Skin of body (tissue), 2 donors: ENCODE data around the gene WDCP. TPM values are rescaled to one million over a fixed set of nuclear protein-coding genes. Genes with fewer than 3 reads are reported as not detected.
"Not testable (repeated sequence)": the region's sequence is repeated elsewhere in the genome, so short reads cannot be mapped to it uniquely, and the experiment has no call there.

Experiments
- DNase-seq: peaks from one replicate; lab custom pipeline; 2025; lab: John Stamatoyannopoulos, UW
- total RNA-seq: library from RNA; depleted of rRNA; stranded (reverse); fragments of >200 nt; gene quantifications from one replicate; pipeline ENCODE4 v1.2.3, GENCODE V29; 2014

WDCP gene
- total RNA-seq, 1 donor from 2014 or later, result 7.1 TPM

GRCh38 chr2:24058564-24059271, 11.5 kb upstream of the WDCP start:
- DNase-seq, result no peak

GRCh38 chr2:24055750-24056149, 8.6 kb upstream of the WDCP start:
- no peak for DNase-seq

- DNase-seq, result no peak
Observed at GRCh38 chr2:24054366-24055010, 7.3 kb upstream of the WDCP start.

- DNase-seq, result no peak
Observed at GRCh38 chr2:24052951-24053350, 5.8 kb upstream of the WDCP start.

GRCh38 chr2:24051833-24052232, 4.6 kb upstream of the WDCP start:
- DNase-seq, result no peak

- DNase-seq, result no peak
Observed at GRCh38 chr2:24050041-24050979, 3.1 kb upstream of the WDCP start.

- DNase-seq, result no peak
Observed at GRCh38 chr2:24049485-24050021, 2.4 kb upstream of the WDCP start, which contains the start of gene FKBP1B. FKBP1B (plus strand) TSS chr2:24049741; CDS start chr2:24049850, 109 bp downstream.

- DNase-seq, result no peak
Observed at GRCh38 chr2:24048769-24049484, 1.7 kb upstream of the WDCP start.

GRCh38 chr2:24047703-24048033, 477 bp upstream of the WDCP start:
- DNase-seq, result no peak

GRCh38 chr2:24046599-24046929, 627 bp downstream of the WDCP start:
- no peak for DNase-seq

GRCh38 chr2:24045511-24046508, 1.4 kb downstream of the WDCP start:
- DNase-seq, result no peak

GRCh38 chr2:24043133-24043532, 4.1 kb downstream of the WDCP start:
- not testable (repeated sequence) for DNase-seq

- DNase-seq, result no peak
Observed at GRCh38 chr2:24040511-24040910, 6.7 kb downstream of the WDCP start.

- DNase-seq, result no peak
Observed at GRCh38 chr2:24038786-24039499, 8.2 kb downstream of the WDCP start.

- no peak for DNase-seq
Observed at GRCh38 chr2:24026233-24026632, 21.0 kb downstream of the WDCP start.

GRCh38 chr2:24024996-24025663, 22.1 kb downstream of the WDCP start:
- no peak for DNase-seq

- no peak for DNase-seq
Observed at GRCh38 chr2:24024018-24024417, 23.2 kb downstream of the WDCP start.

- no peak for DNase-seq
Observed at GRCh38 chr2:24022975-24023575, 24.1 kb downstream of the WDCP start.
